MCF 10A (cell line): ENCODE results near the gene CHSY3. TPM values are rescaled to one million over a fixed set of nuclear protein-coding genes. Genes with fewer than 3 reads are reported as not detected.

Experiments
- BruUV-seq: library from RNA; stranded (reverse); fragments of 400-500 nt; replicated peaks from 2 replicates; lab custom pipeline; 2021; lab: Mats Ljungman, UMichigan
- CTCF ChIA-PET: fragments of 300-600 bp; sonication (Branson Sonifier 250); formaldehyde crosslinking; extraction: SDS; loops from one replicate; lab custom pipeline; 2021; ENCODE audit warnings: antibody characterized with exemption, inconsistent platforms; lab: Yijun Ruan, JAX
- POLR2A ChIA-PET: fragments of 300-600, 350-650 bp; sonication (Branson Sonifier 250); formaldehyde crosslinking; extraction: SDS; loops from one replicate; lab custom pipeline; 2020; ENCODE audit warnings: antibody characterized with exemption, inconsistent platforms; lab: Yijun Ruan, JAX
- DNase-seq: peaks from one replicate; pipeline ENCODE4 v3.0.0-alpha.2; 2018; ENCODE audit not compliant: unreplicated experiment
- H3K27ac Mint-ChIP-seq: one replicate; pipeline ENCODE4 v1.8.0; 2022; ENCODE audit warnings: mild to moderate bottlenecking, low read depth, mixed read lengths; ENCODE audit not compliant: unreplicated experiment
- H3K27me3 Mint-ChIP-seq: one replicate; pipeline ENCODE4 v1.8.0; 2022; ENCODE audit warnings: mixed read lengths; ENCODE audit not compliant: insufficient read depth, unreplicated experiment
- H3K36me3 Mint-ChIP-seq: one replicate; pipeline ENCODE4 v1.8.0; 2022; ENCODE audit warnings: mild to moderate bottlenecking, moderate library complexity, mixed read lengths; ENCODE audit not compliant: insufficient read depth, unreplicated experiment
- H3K4me1 Mint-ChIP-seq: one replicate; pipeline ENCODE4 v1.8.0; 2022; ENCODE audit warnings: mixed read lengths; ENCODE audit not compliant: insufficient read depth, unreplicated experiment
- H3K4me3 Mint-ChIP-seq: one replicate; pipeline ENCODE4 v1.8.0; 2022; ENCODE audit warnings: mild to moderate bottlenecking, moderate library complexity, mixed read lengths; ENCODE audit not compliant: unreplicated experiment
- H3K9me3 Mint-ChIP-seq: one replicate; pipeline ENCODE4 v1.8.0; 2022; ENCODE audit warnings: mixed read lengths; ENCODE audit not compliant: unreplicated experiment
- CTCF ChIP-seq: fragments of 200-600 bp; IDR thresholded peaks from one replicate; pipeline ENCODE4 v1.8.0; 2022; ENCODE audit warnings: antibody characterized with exemption, mild to moderate bottlenecking; ENCODE audit not compliant: unreplicated experiment
- intact Hi-C: fragments of 100-400 bp; cut with micrococcal nuclease; formaldehyde crosslinking; loops from 2 replicates; pipeline ENCODE4 v1.14.1; 2022
- total RNA-seq: library from RNA; stranded (reverse); gene quantifications from 2 replicates; pipeline ENCODE4 v1.2.3, GENCODE V29; 2022

Gene CHSY3
- total RNA-seq, 1 experiment from 2014 or later: 0.82 TPM

- H3K27me3 Mint-ChIP-seq: no peaks in the 10 kb centered on the region
- no peak overlapping the region for H3K4me3 Mint-ChIP-seq
- ChIA-PET CTCF (interaction anchor here (0.5 kb wide), 1 partner anchor 83 kb away, joined by 3 read pairs; no protein-coding TSS in a partner anchor), POLR2A (no interaction called here)
- intact Hi-C loops: no loop called here
- H3K9me3 Mint-ChIP-seq: no peaks in the 10 kb centered on the region
- no peaks in the 10 kb centered on the region for H3K36me3 Mint-ChIP-seq
- DNase-seq: no peak
- TF ChIP-seq CTCF: no peak
- no peak overlapping the region for H3K27ac Mint-ChIP-seq
- H3K4me1 Mint-ChIP-seq: no peaks in the 10 kb centered on the region
- BruUV-seq: no TSS peak
These were observed 163.8 kb downstream of the CHSY3 start for GRCh38 chr5:130068101-130068500.

GRCh38 chr5:130068988-130069387 lies 164.7 kb downstream of the CHSY3 start:
- CTCF ChIA-PET: no interaction called here
- no TSS peak for BruUV-seq

DNA sequence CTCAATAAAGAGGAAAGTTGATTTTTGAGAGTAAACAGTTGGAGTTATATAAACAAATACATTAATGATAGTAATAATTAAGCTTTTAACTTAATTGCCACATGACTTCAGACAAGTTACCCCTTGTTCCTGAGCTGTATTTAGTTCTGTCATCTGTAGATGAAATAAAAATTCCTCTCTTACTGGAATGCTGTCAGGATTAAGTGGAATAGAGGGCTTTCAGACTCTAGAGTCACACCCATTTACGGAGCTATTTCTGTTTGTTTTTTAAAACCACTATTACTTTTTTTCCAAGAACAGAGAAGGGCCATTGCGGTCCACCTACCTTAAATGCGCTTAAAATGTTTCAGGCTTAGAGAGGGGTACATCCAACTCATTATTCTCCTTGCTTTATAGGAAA lies 170.6 kb downstream of the CHSY3 start:
- no peaks in the 10 kb centered on the region for H3K27me3 Mint-ChIP-seq
- no peaks in the 10 kb centered on the region for H3K9me3 Mint-ChIP-seq
- H3K27ac Mint-ChIP-seq: no peak overlapping the region
- ChIA-PET CTCF (interaction anchor here (0.8 to 1.2 kb wide), 3 partner anchors 150 to 303 kb away, joined by 3 to 6 read pairs (median 3); no protein-coding TSS in a partner anchor), POLR2A (no interaction called here)
- no peak for TF ChIP-seq CTCF
- BruUV-seq: no TSS peak
- H3K4me3 Mint-ChIP-seq: no peak overlapping the region
- no peaks in the 10 kb centered on the region for H3K36me3 Mint-ChIP-seq
- H3K4me1 Mint-ChIP-seq: no peaks in the 10 kb centered on the region
- no peak for DNase-seq
- intact Hi-C loops: loop anchor here (5.0 kb wide), 1 partner anchor 303 kb away; no protein-coding TSS in a partner anchor

More at GRCh38 chr5:130068988-130069387, 164.7 kb downstream of the CHSY3 start:
- Mint-ChIP-seq H3K4me3 (no peak overlapping the region), H3K27ac (no peak overlapping the region), H3K4me1 (no peaks in the 10 kb centered on the region), H3K9me3 (no peaks in the 10 kb centered on the region), H3K27me3 (no peaks in the 10 kb centered on the region), H3K36me3 (no peaks in the 10 kb centered on the region)
- intact Hi-C loops: no loop called here
- POLR2A ChIA-PET: interaction anchor here (0.7 to 1.1 kb wide), 2 partner anchors 34 to 170 kb away, joined by 3 read pairs; no protein-coding TSS in a partner anchor
- no peak for DNase-seq
- TF ChIP-seq CTCF: no peak

DNA sequence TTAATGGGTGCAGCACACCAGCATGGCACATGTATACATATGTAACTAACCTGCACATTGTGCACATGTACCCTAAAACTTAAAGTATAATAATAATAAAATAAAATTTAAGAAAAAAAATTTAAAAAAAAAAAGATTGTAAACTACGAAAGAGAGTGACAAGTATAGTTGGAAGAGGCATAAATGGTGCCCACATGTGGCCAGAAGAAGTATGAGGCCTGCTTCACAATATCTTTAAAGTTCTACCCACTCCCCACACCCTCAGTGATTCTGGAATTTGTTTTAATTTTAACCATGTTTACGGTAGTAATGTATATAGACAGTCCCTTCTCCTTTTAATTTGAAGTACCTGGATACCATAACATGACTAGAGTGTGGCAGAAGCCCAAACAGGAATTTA lies 172.7 kb downstream of the CHSY3 start:
- Mint-ChIP-seq H3K27me3 (no peaks in the 10 kb centered on the region), H3K4me3 (no peak overlapping the region), H3K9me3 (no peaks in the 10 kb centered on the region), H3K36me3 (no peaks in the 10 kb centered on the region), H3K27ac (no peak overlapping the region), H3K4me1 (no peaks in the 10 kb centered on the region)
- peak; percentile 16 for TF ChIP-seq CTCF
- intact Hi-C loops: loop anchor here (1.0 to 5.0 kb wide), 2 partner anchors 178 to 305 kb away; no protein-coding TSS in a partner anchor
- POLR2A ChIA-PET: no interaction called here
- BruUV-seq: no TSS peak
- peak; percentile 10 for DNase-seq
- CTCF ChIA-PET: no interaction called here
